Body of pancreas (tissue), 4 donors: ENCODE data around the gene MEG3.

Experiments
- POLR2A ChIP-seq, 3 donors: fragments of 450-650 bp; IDR thresholded peaks; one replicate each; pipeline ENCODE4 v1.6.1; 2016; ENCODE audit warnings: antibody characterized with exemption in 3 of 3, mild to moderate bottlenecking in 2 of 3
- TF ChIP-seq, protein P1 (sequence below), 7 experiments: fragments of 450-650 bp in 4 of 7; fragments of 200-600 bp in 3 of 7; sonication (generic) in 3 of 7; IDR thresholded peaks; one replicate each; pipeline ENCODE4 v1.5.1; 2016 to 2019; ENCODE audit warnings: antibody characterized with exemption in 7 of 7

DNA sequence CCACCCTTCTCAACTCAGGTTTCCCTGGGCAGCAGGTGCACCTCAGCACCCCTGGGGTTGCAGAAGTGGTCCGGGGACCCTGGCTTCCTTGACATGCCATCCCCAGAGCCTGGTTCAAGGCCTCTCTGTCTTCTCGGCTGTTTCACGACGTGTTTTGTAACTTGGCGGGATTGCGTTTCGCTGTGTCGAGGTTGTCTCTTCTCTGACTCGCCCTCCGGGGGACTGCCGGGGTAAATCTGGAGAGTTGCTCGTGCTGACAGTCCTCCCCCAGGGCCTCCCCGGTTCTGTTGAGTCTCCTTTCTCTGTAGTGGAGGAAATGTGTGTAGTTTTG, 25.6 kb downstream of the MEG3 start:
- TF ChIP-seq POLR2A (IDR thresholded peaks at IDR 0.05), result no peak
- TF ChIP-seq, protein P1, sequence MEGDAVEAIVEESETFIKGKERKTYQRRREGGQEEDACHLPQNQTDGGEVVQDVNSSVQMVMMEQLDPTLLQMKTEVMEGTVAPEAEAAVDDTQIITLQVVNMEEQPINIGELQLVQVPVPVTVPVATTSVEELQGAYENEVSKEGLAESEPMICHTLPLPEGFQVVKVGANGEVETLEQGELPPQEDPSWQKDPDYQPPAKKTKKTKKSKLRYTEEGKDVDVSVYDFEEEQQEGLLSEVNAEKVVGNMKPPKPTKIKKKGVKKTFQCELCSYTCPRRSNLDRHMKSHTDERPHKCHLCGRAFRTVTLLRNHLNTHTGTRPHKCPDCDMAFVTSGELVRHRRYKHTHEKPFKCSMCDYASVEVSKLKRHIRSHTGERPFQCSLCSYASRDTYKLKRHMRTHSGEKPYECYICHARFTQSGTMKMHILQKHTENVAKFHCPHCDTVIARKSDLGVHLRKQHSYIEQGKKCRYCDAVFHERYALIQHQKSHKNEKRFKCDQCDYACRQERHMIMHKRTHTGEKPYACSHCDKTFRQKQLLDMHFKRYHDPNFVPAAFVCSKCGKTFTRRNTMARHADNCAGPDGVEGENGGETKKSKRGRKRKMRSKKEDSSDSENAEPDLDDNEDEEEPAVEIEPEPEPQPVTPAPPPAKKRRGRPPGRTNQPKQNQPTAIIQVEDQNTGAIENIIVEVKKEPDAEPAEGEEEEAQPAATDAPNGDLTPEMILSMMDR (IDR thresholded peaks at IDR 0.05), result no peak
